ENCODE measurements around the gene DIAPH2.

DIAPH2 gene

GRCh38 chrX:97065973-97066372 lies 381.3 kb downstream of the DIAPH2 start:
- H3K4me1 ChIP-seq (ENCODE audit: insufficient read depth, low read length) = no peaks in the 10 kb centered on the region
- no peak overlapping the region for H3K4me3 ChIP-seq (ENCODE audit: low read length)
- no peaks in the 10 kb centered on the region for H3K36me3 ChIP-seq (ENCODE audit: insufficient read depth, low read length)
- H2AFZ ChIP-seq (ENCODE audit: low read depth, low read length) = no peak overlapping the region
- no peaks in the 10 kb centered on the region for H3K9me3 ChIP-seq (ENCODE audit: low read length)
- no peaks in the 10 kb centered on the region for H3K27me3 ChIP-seq (ENCODE audit: insufficient read depth, low read length)

GRCh38 chrX:97066381-97066780 lies 381.7 kb downstream of the DIAPH2 start:
- Histone ChIP-seq H3K27me3 (ENCODE audit: insufficient read depth, low read length) (no peaks in the 10 kb centered on the region), H2AFZ (ENCODE audit: low read depth, low read length) (no peak overlapping the region)

GRCh38 chrX:97070346-97070745 lies 385.7 kb downstream of the DIAPH2 start:
- Histone ChIP-seq H2AFZ (ENCODE audit: low read depth, low read length) (no peak overlapping the region), H3K4me3 (ENCODE audit: low read length) (no peak overlapping the region), H3K9me3 (ENCODE audit: low read length) (no peaks in the 10 kb centered on the region), H3K4me1 (ENCODE audit: insufficient read depth, low read length) (no peaks in the 10 kb centered on the region), H3K36me3 (ENCODE audit: insufficient read depth, low read length) (no peaks in the 10 kb centered on the region), H3K27me3 (ENCODE audit: insufficient read depth, low read length) (no peaks in the 10 kb centered on the region)

More at GRCh38 chrX:97066381-97066780, 381.7 kb downstream of the DIAPH2 start:
- H3K9me3 ChIP-seq (ENCODE audit: low read length) = no peaks in the 10 kb centered on the region
- H3K4me3 ChIP-seq (ENCODE audit: low read length) = no peak overlapping the region
- H3K36me3 ChIP-seq (ENCODE audit: insufficient read depth, low read length) = no peaks in the 10 kb centered on the region
- no peaks in the 10 kb centered on the region for H3K4me1 ChIP-seq (ENCODE audit: insufficient read depth, low read length)

GRCh38 chrX:97074400-97074799 lies 389.8 kb downstream of the DIAPH2 start:
- no peak overlapping the region for H3K4me3 ChIP-seq (ENCODE audit: low read length)
- no peaks in the 10 kb centered on the region for H3K27me3 ChIP-seq (ENCODE audit: insufficient read depth, low read length)
- no peaks in the 10 kb centered on the region for H3K4me1 ChIP-seq (ENCODE audit: insufficient read depth, low read length)
- H3K36me3 ChIP-seq (ENCODE audit: insufficient read depth, low read length) = no peaks in the 10 kb centered on the region
- no peaks in the 10 kb centered on the region for H3K9me3 ChIP-seq (ENCODE audit: low read length)
- no peak overlapping the region for H2AFZ ChIP-seq (ENCODE audit: low read depth, low read length)

GRCh38 chrX:97089116-97089515 lies 404.5 kb downstream of the DIAPH2 start:
- Histone ChIP-seq H3K27me3 (ENCODE audit: insufficient read depth, low read length) (no peaks in the 10 kb centered on the region), H3K4me3 (ENCODE audit: low read length) (no peak overlapping the region), H3K4me1 (ENCODE audit: insufficient read depth, low read length) (peaks cover 2% of the 10 kb centered on the region), H3K9me3 (ENCODE audit: low read length) (no peaks in the 10 kb centered on the region), H3K36me3 (ENCODE audit: insufficient read depth, low read length) (no peaks in the 10 kb centered on the region), H2AFZ (ENCODE audit: low read depth, low read length) (no peak overlapping the region)

GRCh38 chrX:97096385-97096784 lies 411.7 kb downstream of the DIAPH2 start:
- no peaks in the 10 kb centered on the region for H3K9me3 ChIP-seq (ENCODE audit: low read length)
- H3K36me3 ChIP-seq (ENCODE audit: insufficient read depth, low read length) = no peaks in the 10 kb centered on the region
- H2AFZ ChIP-seq (ENCODE audit: low read depth, low read length) = no peak overlapping the region
- H3K4me3 ChIP-seq (ENCODE audit: low read length) = no peak overlapping the region
- H3K4me1 ChIP-seq (ENCODE audit: insufficient read depth, low read length) = no peaks in the 10 kb centered on the region
- H3K27me3 ChIP-seq (ENCODE audit: insufficient read depth, low read length) = no peaks in the 10 kb centered on the region

- no peaks in the 10 kb centered on the region for H3K4me1 ChIP-seq (ENCODE audit: insufficient read depth, low read length)
- H3K36me3 ChIP-seq (ENCODE audit: insufficient read depth, low read length) = no peaks in the 10 kb centered on the region
- H2AFZ ChIP-seq (ENCODE audit: low read depth, low read length) = no peak overlapping the region
- H3K27me3 ChIP-seq (ENCODE audit: insufficient read depth, low read length) = no peaks in the 10 kb centered on the region
- no peak overlapping the region for H3K4me3 ChIP-seq (ENCODE audit: low read length)
- H3K9me3 ChIP-seq (ENCODE audit: low read length) = no peaks in the 10 kb centered on the region
These were observed 418.3 kb downstream of the DIAPH2 start for GRCh38 chrX:97102938-97103337.

GRCh38 chrX:97109730-97110129 lies 425.1 kb downstream of the DIAPH2 start:
- no peak overlapping the region for H2AFZ ChIP-seq (ENCODE audit: low read depth, low read length)
- H3K4me1 ChIP-seq (ENCODE audit: insufficient read depth, low read length) = no peaks in the 10 kb centered on the region
- H3K27me3 ChIP-seq (ENCODE audit: insufficient read depth, low read length) = no peaks in the 10 kb centered on the region

GRCh38 chrX:97117572-97117971 lies 432.9 kb downstream of the DIAPH2 start:
- H3K4me1 ChIP-seq (ENCODE audit: insufficient read depth, low read length) = no peaks in the 10 kb centered on the region
- H3K9me3 ChIP-seq (ENCODE audit: low read length) = no peaks in the 10 kb centered on the region
- peaks cover 2% of the 10 kb centered on the region for H3K27me3 ChIP-seq (ENCODE audit: insufficient read depth, low read length)
- H3K4me3 ChIP-seq (ENCODE audit: low read length) = no peak overlapping the region
- H2AFZ ChIP-seq (ENCODE audit: low read depth, low read length) = no peak overlapping the region
- H3K36me3 ChIP-seq (ENCODE audit: insufficient read depth, low read length) = no peaks in the 10 kb centered on the region

More at GRCh38 chrX:97109730-97110129, 425.1 kb downstream of the DIAPH2 start:
- no peaks in the 10 kb centered on the region for H3K9me3 ChIP-seq (ENCODE audit: low read length)
- no peak overlapping the region for H3K4me3 ChIP-seq (ENCODE audit: low read length)
- H3K36me3 ChIP-seq (ENCODE audit: insufficient read depth, low read length) = no peaks in the 10 kb centered on the region

GRCh38 chrX:97119474-97120109 lies 434.9 kb downstream of the DIAPH2 start:
- H3K9me3 ChIP-seq (ENCODE audit: low read length) = no peaks in the 10 kb centered on the region
- H3K36me3 ChIP-seq (ENCODE audit: insufficient read depth, low read length) = no peaks in the 10 kb centered on the region
- peaks cover 2% of the 10 kb centered on the region for H3K27me3 ChIP-seq (ENCODE audit: insufficient read depth, low read length)
- no peaks in the 10 kb centered on the region for H3K4me1 ChIP-seq (ENCODE audit: insufficient read depth, low read length)
- no peak overlapping the region for H2AFZ ChIP-seq (ENCODE audit: low read depth, low read length)
- no peak overlapping the region for H3K4me3 ChIP-seq (ENCODE audit: low read length)

GRCh38 chrX:97123001-97123400 lies 438.4 kb downstream of the DIAPH2 start:
- no peaks in the 10 kb centered on the region for H3K9me3 ChIP-seq (ENCODE audit: low read length)
- no peak overlapping the region for H2AFZ ChIP-seq (ENCODE audit: low read depth, low read length)
- H3K27me3 ChIP-seq (ENCODE audit: insufficient read depth, low read length) = peaks cover 2% of the 10 kb centered on the region
- no peak overlapping the region for H3K4me3 ChIP-seq (ENCODE audit: low read length)
- H3K4me1 ChIP-seq (ENCODE audit: insufficient read depth, low read length) = no peaks in the 10 kb centered on the region
- H3K36me3 ChIP-seq (ENCODE audit: insufficient read depth, low read length) = no peaks in the 10 kb centered on the region

GRCh38 chrX:97126020-97126419 lies 441.4 kb downstream of the DIAPH2 start:
- Histone ChIP-seq H3K27me3 (ENCODE audit: insufficient read depth, low read length) (peaks cover 2% of the 10 kb centered on the region), H3K9me3 (ENCODE audit: low read length) (no peaks in the 10 kb centered on the region), H3K4me1 (ENCODE audit: insufficient read depth, low read length) (no peaks in the 10 kb centered on the region), H3K36me3 (ENCODE audit: insufficient read depth, low read length) (no peaks in the 10 kb centered on the region), H2AFZ (ENCODE audit: low read depth, low read length) (no peak overlapping the region), H3K4me3 (ENCODE audit: low read length) (no peak overlapping the region)

- peaks cover 7% of the 10 kb centered on the region for H3K4me1 ChIP-seq (ENCODE audit: insufficient read depth, low read length)
- no peaks in the 10 kb centered on the region for H3K27me3 ChIP-seq (ENCODE audit: insufficient read depth, low read length)
- H2AFZ ChIP-seq (ENCODE audit: low read depth, low read length) = no peak overlapping the region
- no peaks in the 10 kb centered on the region for H3K36me3 ChIP-seq (ENCODE audit: insufficient read depth, low read length)
- H3K9me3 ChIP-seq (ENCODE audit: low read length) = no peaks in the 10 kb centered on the region
- no peak overlapping the region for H3K4me3 ChIP-seq (ENCODE audit: low read length)
These were observed 448.2 kb downstream of the DIAPH2 start for GRCh38 chrX:97132664-97133415.
